ENCODE data around the gene PRKACA.

PRKACA gene

DNA sequence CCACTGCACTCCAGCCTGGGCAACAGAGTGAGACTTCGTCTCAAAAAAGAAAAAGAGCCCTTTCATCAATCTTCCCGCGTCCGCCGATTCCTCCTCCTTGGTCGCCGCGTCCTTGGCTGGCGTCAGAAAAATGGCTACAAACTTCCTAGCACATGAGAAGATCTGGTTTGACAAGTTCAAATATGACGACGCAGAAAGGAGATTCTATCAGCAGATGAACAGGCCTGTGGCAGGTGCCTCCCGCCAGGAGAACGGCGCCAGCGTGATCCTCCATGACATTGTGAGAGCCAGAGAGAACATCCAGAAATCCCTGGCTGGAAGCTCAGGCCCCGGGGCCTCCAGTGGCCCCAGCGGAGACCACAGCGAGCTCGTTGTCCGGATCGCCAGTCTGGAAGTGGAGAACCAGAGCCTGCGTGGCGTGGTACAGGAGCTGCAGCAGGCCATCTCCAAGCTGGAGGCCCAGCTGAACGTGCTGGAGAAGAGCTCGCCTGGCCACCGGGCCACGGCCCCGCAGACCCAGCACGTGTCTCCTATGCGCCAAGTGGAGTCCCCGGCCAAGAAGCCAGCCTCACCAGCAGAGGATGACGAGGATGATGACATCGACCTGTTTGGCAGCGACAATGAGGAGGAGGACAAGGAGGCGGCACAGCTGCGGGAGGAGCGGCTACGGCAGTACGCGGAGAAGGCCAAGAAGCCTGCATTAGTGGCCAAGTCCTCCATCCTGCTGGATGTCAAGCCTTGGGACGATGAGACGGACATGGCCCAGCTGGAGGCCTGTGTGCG is 47.1 kb downstream of the PRKACA start:
- no peak for DNase-seq (ENCODE audit: extremely low read depth, low read depth)
- no peak overlapping the region for H3K4me3 ChIP-seq (replicated peaks; ENCODE audit: low read depth, low read length)
- TF ChIP-seq, protein P1, sequence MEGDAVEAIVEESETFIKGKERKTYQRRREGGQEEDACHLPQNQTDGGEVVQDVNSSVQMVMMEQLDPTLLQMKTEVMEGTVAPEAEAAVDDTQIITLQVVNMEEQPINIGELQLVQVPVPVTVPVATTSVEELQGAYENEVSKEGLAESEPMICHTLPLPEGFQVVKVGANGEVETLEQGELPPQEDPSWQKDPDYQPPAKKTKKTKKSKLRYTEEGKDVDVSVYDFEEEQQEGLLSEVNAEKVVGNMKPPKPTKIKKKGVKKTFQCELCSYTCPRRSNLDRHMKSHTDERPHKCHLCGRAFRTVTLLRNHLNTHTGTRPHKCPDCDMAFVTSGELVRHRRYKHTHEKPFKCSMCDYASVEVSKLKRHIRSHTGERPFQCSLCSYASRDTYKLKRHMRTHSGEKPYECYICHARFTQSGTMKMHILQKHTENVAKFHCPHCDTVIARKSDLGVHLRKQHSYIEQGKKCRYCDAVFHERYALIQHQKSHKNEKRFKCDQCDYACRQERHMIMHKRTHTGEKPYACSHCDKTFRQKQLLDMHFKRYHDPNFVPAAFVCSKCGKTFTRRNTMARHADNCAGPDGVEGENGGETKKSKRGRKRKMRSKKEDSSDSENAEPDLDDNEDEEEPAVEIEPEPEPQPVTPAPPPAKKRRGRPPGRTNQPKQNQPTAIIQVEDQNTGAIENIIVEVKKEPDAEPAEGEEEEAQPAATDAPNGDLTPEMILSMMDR (IDR thresholded peaks at IDR 0.05; ENCODE audit: low read depth, low read length, missing control alignments), result no peak

DNA sequence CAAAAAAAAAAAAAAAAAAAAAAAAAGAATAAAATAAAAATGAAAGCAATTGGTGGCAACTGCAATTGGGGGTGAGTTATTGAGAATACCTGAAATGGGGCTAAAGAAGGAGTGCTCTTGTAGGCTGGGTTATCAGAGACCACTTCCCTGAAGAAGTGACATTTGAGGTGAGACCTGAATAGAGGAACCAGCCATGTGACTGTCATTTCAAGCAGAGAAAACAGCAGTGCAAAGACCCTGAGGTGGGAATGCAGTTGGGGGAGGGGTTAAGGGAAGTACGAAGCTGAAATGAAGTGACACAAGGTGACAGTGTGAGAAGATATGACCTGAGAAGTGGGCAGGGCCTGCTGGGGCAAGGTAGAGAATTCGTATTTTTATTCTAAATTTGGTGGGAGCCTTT is 51.4 kb downstream of the PRKACA start:
- TF ChIP-seq, protein P1 (IDR thresholded peaks at IDR 0.05; ENCODE audit: low read depth, low read length, missing control alignments), result no peak
- no peak for DNase-seq (ENCODE audit: extremely low read depth, low read depth)

DNA sequence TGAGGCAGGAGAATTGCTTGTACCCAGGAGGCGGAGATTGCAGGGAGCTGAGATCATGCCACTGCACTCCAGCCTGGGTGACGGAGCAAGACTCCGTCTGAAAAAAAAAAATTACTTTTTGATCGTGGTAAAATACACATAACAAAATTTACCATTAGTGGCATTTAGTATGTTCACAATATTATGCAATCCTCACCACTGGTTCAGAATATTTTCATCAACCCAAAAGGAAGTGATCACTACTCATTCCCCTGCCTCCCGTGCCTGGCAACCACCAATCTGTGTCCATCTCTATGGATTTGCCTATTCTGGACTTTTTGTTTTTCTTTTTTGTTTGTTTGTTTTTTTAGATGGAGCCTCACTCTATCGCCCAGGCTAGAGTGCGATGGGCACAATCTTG is 54.5 kb downstream of the PRKACA start:
- H3K4me3 ChIP-seq (replicated peaks; ENCODE audit: low read depth, low read length), result no peak overlapping the region
- TF ChIP-seq, protein P1 (IDR thresholded peaks at IDR 0.05; ENCODE audit: low read depth, low read length, missing control alignments), result no peak
- DNase-seq (ENCODE audit: extremely low read depth, low read depth), result no peak

More for the DNA sequence above, 51.4 kb downstream of the PRKACA start:
- no peak overlapping the region for H3K4me3 ChIP-seq (replicated peaks; ENCODE audit: low read depth, low read length)

DNA sequence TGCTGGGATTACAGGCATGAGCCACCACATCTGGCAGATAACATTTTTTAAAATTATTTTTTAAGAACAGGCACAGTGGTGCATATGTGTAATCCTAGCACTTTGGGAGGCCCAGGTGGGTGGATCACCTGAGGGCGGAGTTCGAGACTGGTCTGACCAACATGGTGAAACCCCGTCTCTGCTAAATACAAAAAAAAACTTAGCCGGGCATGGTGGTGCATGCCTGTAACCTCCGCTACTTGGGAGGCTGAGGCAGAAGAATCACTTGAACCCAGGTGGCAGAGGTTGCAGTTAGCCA is 55.1 kb downstream of the PRKACA start:
- TF ChIP-seq, protein P1 (IDR thresholded peaks at IDR 0.05; ENCODE audit: low read depth, low read length, missing control alignments), result no peak
- no peak overlapping the region for H3K4me3 ChIP-seq (replicated peaks; ENCODE audit: low read depth, low read length)
- no peak for DNase-seq (ENCODE audit: extremely low read depth, low read depth)

DNA sequence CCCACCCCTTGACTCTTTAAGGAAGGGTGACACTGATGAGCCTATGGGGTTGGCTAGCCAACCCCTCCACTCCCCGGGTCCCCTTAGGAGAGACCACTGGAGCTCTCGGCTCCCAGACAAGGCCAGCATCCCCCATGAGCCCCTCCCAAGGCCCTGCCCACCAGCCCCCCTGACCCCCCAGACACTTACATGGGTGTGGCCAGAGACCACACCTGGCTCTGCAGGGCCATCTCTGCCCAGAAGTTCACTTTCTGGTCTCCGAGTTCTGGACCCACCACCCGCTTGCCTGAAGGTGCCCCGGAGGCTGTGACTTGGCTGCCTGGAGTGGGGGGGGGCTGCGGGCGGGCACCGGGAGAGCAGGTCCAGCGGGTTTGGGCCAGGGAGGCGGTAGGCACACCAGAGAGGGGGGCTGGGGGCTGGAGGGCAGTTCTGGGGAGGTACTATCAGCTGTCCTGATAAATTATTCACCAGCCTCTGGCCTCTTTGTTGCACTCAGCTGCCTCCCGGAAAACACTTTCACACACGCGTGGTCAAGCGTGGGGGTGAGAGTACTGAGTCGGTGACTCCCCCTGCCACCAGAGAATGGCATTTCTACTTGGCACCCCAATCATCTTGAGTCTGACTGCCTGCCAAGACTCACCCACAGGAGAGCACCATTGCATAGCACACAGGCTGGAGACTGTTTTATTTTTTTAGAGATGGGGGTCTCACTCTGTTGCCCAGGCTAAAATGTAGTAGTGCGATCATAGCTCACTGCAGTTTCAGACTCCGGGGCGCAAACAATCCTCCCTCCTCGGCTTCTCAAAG is 55.6 kb downstream of the PRKACA start, which contains the start of gene PALM3:
Gene PALM3, minus strand, starts transcription at position 326 of the 807 bp plus-strand sequence. Its CDS starts 96 bp downstream, at position 230.
- no peak for DNase-seq (ENCODE audit: extremely low read depth, low read depth)
- TF ChIP-seq, protein P1 (IDR thresholded peaks at IDR 0.05; ENCODE audit: low read depth, low read length, missing control alignments), result no peak
- no peak within 1 kb of the TSS for H3K4me3 ChIP-seq (replicated peaks; ENCODE audit: low read depth, low read length)

DNA sequence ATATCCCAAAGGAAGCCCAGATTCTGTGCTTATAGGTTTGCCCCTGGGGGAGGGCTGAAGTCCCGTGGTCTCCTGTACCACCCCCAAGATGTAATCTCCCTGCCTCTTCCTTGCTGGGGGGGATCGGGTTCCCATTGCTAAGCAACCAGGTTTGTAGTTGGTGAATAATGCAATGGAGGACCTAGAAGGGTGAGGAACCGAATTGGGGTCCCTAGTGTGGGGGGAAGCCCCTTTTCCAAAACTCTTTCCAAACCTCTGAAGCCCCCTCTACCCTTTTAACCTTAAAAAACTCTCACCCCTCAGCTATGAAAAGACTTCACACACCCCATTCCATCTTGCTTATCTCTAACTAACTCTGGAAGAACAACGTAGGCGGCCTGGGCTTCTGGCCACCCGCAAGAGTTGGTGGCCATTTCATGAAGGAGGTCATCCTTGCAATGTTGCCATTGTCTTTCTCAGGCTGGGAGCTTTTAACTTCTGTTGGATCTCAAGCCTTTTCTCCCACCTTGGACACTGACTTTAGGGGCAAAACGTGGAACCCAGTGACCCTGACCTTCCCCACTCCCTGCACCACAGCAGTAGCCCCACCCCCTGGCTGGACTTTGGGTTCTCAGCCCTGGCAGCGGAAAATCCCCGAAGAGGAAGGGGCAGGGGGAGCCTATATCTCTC is 56.3 kb downstream of the PRKACA start:
- no peak for DNase-seq (ENCODE audit: extremely low read depth, low read depth)
- no peak overlapping the region for H3K4me3 ChIP-seq (replicated peaks; ENCODE audit: low read depth, low read length)

More for the DNA sequence above, 56.3 kb downstream of the PRKACA start:
- TF ChIP-seq, protein P1 (IDR thresholded peaks at IDR 0.05; ENCODE audit: low read depth, low read length, missing control alignments), result no peak

All from HFF-Myc (cell line).